ENCODE results near the gene SCN9A.

Gene SCN9A

DNA sequence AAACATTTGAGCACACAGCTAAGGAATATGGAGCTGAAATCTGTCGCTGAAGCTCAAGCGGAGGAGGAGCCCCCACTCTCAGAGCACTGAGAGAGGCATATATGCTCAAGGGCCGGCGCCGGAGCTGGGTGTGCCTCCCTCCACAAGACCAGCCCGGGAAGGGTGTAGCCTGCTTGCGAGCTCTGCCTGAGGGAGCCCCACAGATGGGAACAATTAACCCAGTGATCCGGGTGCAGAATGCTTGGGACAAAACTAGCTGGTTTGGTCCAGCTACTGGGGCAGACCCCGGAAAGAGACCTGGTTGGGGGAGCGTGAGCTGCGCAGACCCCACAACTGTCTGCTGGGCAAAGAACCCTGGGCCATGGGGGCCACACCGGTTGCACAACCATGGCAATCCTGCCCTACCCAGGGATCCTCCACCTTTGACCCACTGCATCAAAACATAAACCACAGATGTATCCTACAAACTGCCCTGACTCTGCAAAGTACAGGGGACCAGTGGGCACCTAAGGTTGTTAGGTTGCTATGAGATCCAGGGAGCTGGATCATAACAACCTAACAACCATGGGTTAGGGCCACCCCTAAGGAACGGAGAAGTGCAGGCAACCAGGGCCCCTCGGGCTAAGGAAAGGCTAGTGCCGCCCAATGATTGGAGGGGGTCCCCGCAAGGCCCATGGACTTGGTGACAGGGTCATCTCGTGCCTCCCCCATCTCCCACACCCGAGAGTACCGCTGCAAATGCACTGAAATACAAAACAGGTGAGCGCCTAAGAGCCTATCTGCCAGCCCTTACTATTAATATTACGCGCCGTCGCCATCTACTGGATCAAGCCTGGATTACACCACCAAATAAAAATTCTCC, 194.6 kb downstream of the SCN9A start:
- H3K4me3 ChIP-seq (ENCODE audit: low read length), result no peak overlapping the region

DNA sequence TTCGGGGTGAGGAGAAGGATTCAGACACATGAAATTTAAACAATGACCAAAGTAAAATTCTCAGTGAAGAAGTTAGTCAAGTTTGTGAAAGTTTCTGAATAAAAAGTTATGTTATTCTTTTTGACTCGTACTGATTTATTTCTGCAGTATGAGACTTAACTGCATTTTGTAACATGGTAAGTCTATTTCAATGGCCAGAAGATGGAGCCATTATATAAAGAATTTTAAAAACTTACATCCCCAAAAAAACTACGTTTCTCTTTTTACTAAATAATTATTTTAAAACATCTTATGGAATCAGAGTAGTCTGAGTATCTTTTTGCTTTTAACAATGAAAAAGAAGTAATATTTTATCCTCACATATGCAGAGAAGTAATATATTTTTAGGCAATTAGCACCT, 196.5 kb downstream of the SCN9A start:
- Histone ChIP-seq H3K27me3 (ENCODE audit: control insufficient read depth, insufficient read depth, low read length) (no peaks in the 10 kb centered on the region), H3K4me1 (ENCODE audit: control insufficient read depth, insufficient read depth, low read length) (no peaks in the 10 kb centered on the region), H3K4me3 (ENCODE audit: low read length) (no peak overlapping the region)

More for the DNA sequence above, 194.6 kb downstream of the SCN9A start:
- Histone ChIP-seq H3K4me1 (ENCODE audit: control insufficient read depth, insufficient read depth, low read length) (no peaks in the 10 kb centered on the region), H3K36me3 (ENCODE audit: control insufficient read depth, insufficient read depth, low read length) (no peaks in the 10 kb centered on the region), H3K9ac (ENCODE audit: low read length) (no peak overlapping the region), H3K27me3 (ENCODE audit: control insufficient read depth, insufficient read depth, low read length) (no peaks in the 10 kb centered on the region), H3K27ac (ENCODE audit: low read depth, low read length) (no peak overlapping the region)

DNA sequence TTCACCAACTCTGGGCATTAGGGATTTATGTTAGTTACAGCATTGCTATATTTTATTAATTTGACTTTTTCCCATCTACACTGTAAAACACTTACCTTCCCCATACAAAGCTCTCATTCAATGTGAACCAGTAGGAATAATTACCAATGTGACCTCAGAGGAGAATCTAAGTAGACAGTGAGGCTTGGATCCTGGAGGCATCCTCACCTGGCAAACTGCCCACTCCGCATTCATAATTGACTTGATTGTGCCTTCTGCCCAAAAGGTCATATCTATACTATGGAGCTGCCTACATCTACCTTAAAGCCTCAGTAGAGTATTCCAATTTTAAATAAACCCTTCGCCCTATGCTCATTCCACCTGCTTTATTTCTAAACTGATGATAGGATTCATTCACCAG, 202.5 kb downstream of the SCN9A start:
- no peak overlapping the region for H3K9ac ChIP-seq (ENCODE audit: low read length)
- H3K27me3 ChIP-seq (ENCODE audit: control insufficient read depth, insufficient read depth, low read length), result no peaks in the 10 kb centered on the region
- no peak overlapping the region for H3K27ac ChIP-seq (ENCODE audit: low read depth, low read length)
- no peak overlapping the region for H3K4me3 ChIP-seq (ENCODE audit: low read length)
- no peaks in the 10 kb centered on the region for H3K4me1 ChIP-seq (ENCODE audit: control insufficient read depth, insufficient read depth, low read length)
- no peaks in the 10 kb centered on the region for H3K36me3 ChIP-seq (ENCODE audit: control insufficient read depth, insufficient read depth, low read length)

More for the DNA sequence above, 196.5 kb downstream of the SCN9A start:
- no peak overlapping the region for H3K9ac ChIP-seq (ENCODE audit: low read length)
- no peaks in the 10 kb centered on the region for H3K36me3 ChIP-seq (ENCODE audit: control insufficient read depth, insufficient read depth, low read length)
- no peak overlapping the region for H3K27ac ChIP-seq (ENCODE audit: low read depth, low read length)

DNA sequence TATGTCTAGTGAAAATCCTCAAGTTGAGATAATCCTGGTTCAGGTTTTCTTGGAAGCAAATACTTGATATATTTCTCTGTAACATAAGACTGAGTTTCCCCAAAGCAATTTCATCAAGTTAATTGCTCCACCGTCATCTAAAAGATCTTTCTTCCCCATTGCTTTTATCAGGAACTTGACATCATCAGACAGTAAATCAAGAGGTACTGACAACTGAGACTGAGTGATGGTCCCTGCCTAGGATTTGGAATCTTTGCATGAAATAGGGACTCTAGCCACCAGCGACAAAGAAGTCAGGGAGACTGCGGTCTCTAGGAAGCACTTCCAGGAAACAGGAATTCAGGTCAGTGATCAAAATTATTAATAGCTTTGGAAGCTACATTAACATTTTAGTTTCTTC, 204.5 kb downstream of the SCN9A start:
- no peaks in the 10 kb centered on the region for H3K36me3 ChIP-seq (ENCODE audit: control insufficient read depth, insufficient read depth, low read length)
- no peaks in the 10 kb centered on the region for H3K4me1 ChIP-seq (ENCODE audit: control insufficient read depth, insufficient read depth, low read length)
- H3K27ac ChIP-seq (ENCODE audit: low read depth, low read length), result no peak overlapping the region
- H3K9ac ChIP-seq (ENCODE audit: low read length), result no peak overlapping the region
- H3K27me3 ChIP-seq (ENCODE audit: control insufficient read depth, insufficient read depth, low read length), result no peaks in the 10 kb centered on the region
- H3K4me3 ChIP-seq (ENCODE audit: low read length), result no peak overlapping the region

- Histone ChIP-seq H3K36me3 (ENCODE audit: control insufficient read depth, insufficient read depth, low read length) (no peaks in the 10 kb centered on the region), H3K4me3 (ENCODE audit: low read length) (no peak overlapping the region), H3K27ac (ENCODE audit: low read depth, low read length) (no peak overlapping the region), H3K4me1 (ENCODE audit: control insufficient read depth, insufficient read depth, low read length) (no peaks in the 10 kb centered on the region), H3K27me3 (ENCODE audit: control insufficient read depth, insufficient read depth, low read length) (no peaks in the 10 kb centered on the region), H3K9ac (ENCODE audit: low read length) (no peak overlapping the region)
Measured at GRCh38 chr2:166170356-166170755, 205.4 kb downstream of the SCN9A start.

DNA sequence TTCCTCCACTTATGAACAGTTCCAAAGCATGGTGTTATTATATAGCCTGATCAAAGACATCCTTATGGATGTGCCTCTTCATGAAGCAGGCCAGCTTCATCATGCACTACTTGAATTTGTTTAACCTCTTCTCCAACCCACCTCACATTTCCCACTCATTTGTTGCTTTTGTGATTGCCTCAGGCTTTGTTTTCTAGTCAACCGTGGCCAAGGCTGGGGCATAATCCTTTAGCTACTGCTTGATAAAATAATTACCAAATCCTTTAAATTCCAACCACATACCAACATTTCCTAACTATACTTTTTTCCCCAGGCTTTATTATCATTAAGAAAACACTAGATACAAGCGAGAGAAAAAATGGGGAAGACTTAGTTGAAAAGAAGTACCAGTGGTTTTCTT, 208.3 kb downstream of the SCN9A start:
- H3K4me1 ChIP-seq (ENCODE audit: control insufficient read depth, insufficient read depth, low read length), result no peaks in the 10 kb centered on the region
- H3K9ac ChIP-seq (ENCODE audit: low read length), result no peak overlapping the region
- H3K27me3 ChIP-seq (ENCODE audit: control insufficient read depth, insufficient read depth, low read length), result no peaks in the 10 kb centered on the region
- H3K36me3 ChIP-seq (ENCODE audit: control insufficient read depth, insufficient read depth, low read length), result no peaks in the 10 kb centered on the region
- no peak overlapping the region for H3K4me3 ChIP-seq (ENCODE audit: low read length)
- no peak overlapping the region for H3K27ac ChIP-seq (ENCODE audit: low read depth, low read length)

- Histone ChIP-seq H3K27me3 (ENCODE audit: control insufficient read depth, insufficient read depth, low read length) (no peaks in the 10 kb centered on the region), H3K4me1 (ENCODE audit: control insufficient read depth, insufficient read depth, low read length) (no peaks in the 10 kb centered on the region), H3K36me3 (ENCODE audit: control insufficient read depth, insufficient read depth, low read length) (no peaks in the 10 kb centered on the region), H3K4me3 (ENCODE audit: low read length) (no peak overlapping the region), H3K27ac (ENCODE audit: low read depth, low read length) (no peak overlapping the region), H3K9ac (ENCODE audit: low read length) (no peak overlapping the region)
Measured at GRCh38 chr2:166163775-166164174, 212.0 kb downstream of the SCN9A start.

- Histone ChIP-seq H3K27ac (ENCODE audit: low read depth, low read length) (no peak overlapping the region), H3K4me3 (ENCODE audit: low read length) (no peak overlapping the region), H3K36me3 (ENCODE audit: control insufficient read depth, insufficient read depth, low read length) (no peaks in the 10 kb centered on the region), H3K9ac (ENCODE audit: low read length) (no peak overlapping the region), H3K4me1 (ENCODE audit: control insufficient read depth, insufficient read depth, low read length) (no peaks in the 10 kb centered on the region), H3K27me3 (ENCODE audit: control insufficient read depth, insufficient read depth, low read length) (no peaks in the 10 kb centered on the region)
Measured at GRCh38 chr2:166158546-166158945, 217.2 kb downstream of the SCN9A start.

DNA sequence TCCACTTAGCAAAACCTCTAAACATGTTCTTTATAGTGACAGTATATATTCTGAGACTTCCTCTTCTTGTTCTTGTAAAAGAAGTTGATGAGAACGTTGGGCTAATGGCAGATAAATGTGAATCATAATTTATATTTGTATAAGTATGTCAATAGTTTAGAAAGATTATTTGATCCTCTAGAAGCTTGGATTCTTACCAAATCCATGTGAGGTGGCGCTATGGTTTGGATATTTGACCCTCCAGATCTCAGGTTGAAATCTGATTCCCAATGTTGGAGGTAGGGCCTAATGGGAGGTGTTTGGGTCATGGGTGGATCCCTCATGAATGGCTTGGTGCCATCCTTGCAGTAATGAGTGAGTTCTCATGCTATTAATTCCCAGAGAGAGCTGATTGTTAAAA, 218.2 kb downstream of the SCN9A start:
- Histone ChIP-seq H3K9ac (ENCODE audit: low read length) (no peak overlapping the region), H3K4me1 (ENCODE audit: control insufficient read depth, insufficient read depth, low read length) (no peaks in the 10 kb centered on the region), H3K27me3 (ENCODE audit: control insufficient read depth, insufficient read depth, low read length) (no peaks in the 10 kb centered on the region), H3K4me3 (ENCODE audit: low read length) (no peak overlapping the region), H3K27ac (ENCODE audit: low read depth, low read length) (no peak overlapping the region), H3K36me3 (ENCODE audit: control insufficient read depth, insufficient read depth, low read length) (no peaks in the 10 kb centered on the region)

DNA sequence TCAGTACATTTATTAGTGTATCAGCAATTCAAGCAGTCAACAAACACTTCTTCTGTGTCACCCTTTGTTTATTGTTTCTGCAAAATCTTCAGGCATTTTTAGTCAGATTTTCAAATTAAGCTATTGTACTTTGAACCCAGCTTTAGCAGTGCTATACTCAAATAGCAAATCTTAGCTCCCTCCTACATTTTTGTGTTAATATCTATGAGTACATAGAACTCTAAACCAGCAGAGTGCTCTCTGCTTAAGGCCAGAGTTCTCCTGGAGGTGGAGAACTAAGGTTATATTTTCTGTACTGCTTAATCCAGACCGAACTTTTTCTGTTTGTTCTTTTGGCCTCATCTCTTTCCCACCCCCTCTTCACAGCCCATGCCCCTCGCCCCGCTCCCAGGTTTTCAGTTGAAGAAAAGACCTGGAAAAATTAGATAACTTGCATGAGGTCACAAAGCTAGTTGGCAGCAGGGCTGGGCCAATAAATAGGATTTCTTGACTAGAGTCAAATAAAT, 218.7 kb downstream of the SCN9A start:
- Histone ChIP-seq H3K27ac (ENCODE audit: low read depth, low read length) (no peak overlapping the region), H3K4me1 (ENCODE audit: control insufficient read depth, insufficient read depth, low read length) (no peaks in the 10 kb centered on the region), H3K4me3 (ENCODE audit: low read length) (no peak overlapping the region), H3K27me3 (ENCODE audit: control insufficient read depth, insufficient read depth, low read length) (no peaks in the 10 kb centered on the region), H3K9ac (ENCODE audit: low read length) (no peak overlapping the region), H3K36me3 (ENCODE audit: control insufficient read depth, insufficient read depth, low read length) (no peaks in the 10 kb centered on the region)

DNA sequence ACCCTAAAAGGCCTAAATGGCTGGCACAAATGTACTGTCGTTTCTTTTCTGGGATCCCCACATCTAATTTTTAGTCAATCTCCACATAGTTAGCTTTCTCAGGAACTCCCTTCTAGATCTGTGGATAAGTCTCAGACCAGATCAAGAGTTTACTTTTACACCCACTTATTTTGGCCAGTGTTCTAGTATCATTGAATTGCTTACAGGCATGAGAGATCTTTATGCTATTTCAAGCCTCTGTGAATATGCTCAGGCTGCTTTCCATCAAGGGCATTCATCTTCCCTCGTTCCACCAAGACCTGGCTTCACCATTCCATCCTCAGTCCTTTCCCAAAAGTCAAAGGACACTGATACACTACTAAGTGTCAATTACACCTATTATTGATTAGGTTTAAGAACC, 220.2 kb downstream of the SCN9A start:
- Histone ChIP-seq H3K4me1 (ENCODE audit: control insufficient read depth, insufficient read depth, low read length) (no peaks in the 10 kb centered on the region), H3K4me3 (ENCODE audit: low read length) (no peak overlapping the region), H3K27ac (ENCODE audit: low read depth, low read length) (no peak overlapping the region), H3K27me3 (ENCODE audit: control insufficient read depth, insufficient read depth, low read length) (no peaks in the 10 kb centered on the region), H3K9ac (ENCODE audit: low read length) (no peak overlapping the region), H3K36me3 (ENCODE audit: control insufficient read depth, insufficient read depth, low read length) (no peaks in the 10 kb centered on the region)

DNA sequence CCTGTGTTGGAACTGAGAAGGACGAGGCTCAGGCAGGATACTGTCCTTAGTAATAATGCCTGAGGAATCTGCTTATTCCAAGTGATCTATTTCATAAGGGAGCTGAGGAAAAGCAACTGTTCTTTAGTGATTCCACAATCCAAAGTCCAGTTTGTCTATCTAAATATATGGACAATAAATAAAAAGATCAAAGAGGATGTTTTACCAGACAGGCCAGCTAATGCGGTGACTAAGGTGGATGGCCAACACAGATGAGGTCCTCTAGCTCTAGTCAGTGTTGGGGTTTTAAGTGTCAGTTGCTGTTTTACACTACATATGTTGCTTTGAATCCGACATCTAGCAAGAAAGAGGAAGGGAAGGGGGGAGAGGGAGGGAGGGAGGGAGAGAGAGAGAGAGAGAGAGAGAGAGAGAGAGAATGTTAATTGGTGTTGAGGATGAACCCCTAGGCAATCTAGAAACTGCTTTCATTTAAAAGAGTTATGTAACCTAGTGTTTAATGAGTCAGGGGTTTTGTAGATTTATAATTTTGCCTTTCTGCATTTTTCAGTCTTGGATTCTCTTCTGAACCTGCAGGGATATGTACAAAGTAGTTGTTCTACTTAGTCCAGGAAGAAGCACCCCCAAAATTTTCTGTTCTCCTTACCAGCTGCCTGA, 220.9 kb downstream of the SCN9A start:
- Histone ChIP-seq H3K4me1 (ENCODE audit: control insufficient read depth, insufficient read depth, low read length) (no peaks in the 10 kb centered on the region), H3K27me3 (ENCODE audit: control insufficient read depth, insufficient read depth, low read length) (no peaks in the 10 kb centered on the region), H3K27ac (ENCODE audit: low read depth, low read length) (no peak overlapping the region), H3K4me3 (ENCODE audit: low read length) (no peak overlapping the region), H3K36me3 (ENCODE audit: control insufficient read depth, insufficient read depth, low read length) (no peaks in the 10 kb centered on the region), H3K9ac (ENCODE audit: low read length) (no peak overlapping the region)
